OCI-LY3 (cell line): ENCODE results near the gene PRR23E.

Experiments
- H2AFZ ChIP-seq: fragments of 200-600, 300-600 bp; shearing (Covaris generic); 2 replicates; pipeline ENCODE4 v1.6.0; 2014; ENCODE audit warnings: antibody characterized with exemption, low read depth, low read length
- H3K27ac ChIP-seq: fragments of 200-600, 300-600 bp; sonication (generic); 2 replicates; pipeline ENCODE4 v1.5.1; 2014; ENCODE audit warnings: mild to moderate bottlenecking, low read length, moderate library complexity, mixed read lengths
- H3K27me3 ChIP-seq: fragments of 200-600, 300-600 bp; sonication (generic); 2 replicates; pipeline ENCODE4 v1.6.1; 2014; ENCODE audit warnings: low read depth, low read length, mixed read lengths
- H3K36me3 ChIP-seq: fragments of 200-600, 300-600 bp; sonication (generic); replicated peaks from 2 replicates; pipeline ENCODE3; 2014; ENCODE audit warnings: low read depth, low read length, mixed read lengths
- H3K4me1 ChIP-seq: fragments of 300-600, 200-600 bp; sonication (generic); 2 replicates; pipeline ENCODE4 v1.6.1; 2014; ENCODE audit warnings: low read length, mixed read lengths
- H3K4me2 ChIP-seq: fragments of 200-600, 300-600 bp; sonication (generic); 2 replicates; pipeline ENCODE4 v1.6.1; 2014; ENCODE audit warnings: low read length, mixed read lengths
- H3K4me3 ChIP-seq: fragments of 300-600, 200-600 bp; sonication (generic); 2 replicates; pipeline ENCODE4 v1.5.1; 2014; ENCODE audit warnings: antibody characterized with exemption, mild to moderate bottlenecking, low read length, moderate library complexity
- H3K79me2 ChIP-seq: fragments of 300-600, 200-600 bp; shearing (Covaris generic); 2 replicates; pipeline ENCODE4 v1.6.1; 2014; ENCODE audit warnings: mild to moderate bottlenecking, low read length, mixed read lengths
- H3K9ac ChIP-seq: fragments of 300-600, 200-600 bp; shearing (Covaris generic); 2 replicates; pipeline ENCODE4 v1.6.0; 2014; ENCODE audit warnings: mild to moderate bottlenecking, low read length, moderate library complexity
- H3K9me3 ChIP-seq: fragments of 200-600, 300-600 bp; shearing (Covaris generic); 2 replicates; pipeline ENCODE4 v1.6.1; 2014; ENCODE audit warnings: low read length, mixed read lengths; ENCODE audit not compliant: insufficient read depth
- H4K20me1 ChIP-seq: fragments of 200-600, 300-600 bp; sonication (generic); 2 replicates; pipeline ENCODE4 v1.6.1; 2016; ENCODE audit warnings: low read length, mixed read lengths; ENCODE audit not compliant: insufficient read depth
- CTCF ChIP-seq: fragments of 200-600, 300-600 bp; sonication (generic); IDR thresholded peaks from 2 replicates; pipeline ENCODE4 v1.5.1; 2014; ENCODE audit warnings: antibody characterized with exemption, low read length, low read depth
- EZH2phosphoT487 ChIP-seq: fragments of 200-600 bp; shearing (Covaris generic); IDR thresholded peaks from 2 replicates; pipeline ENCODE4 v1.6.1; 2018; ENCODE audit warnings: antibody characterized with exemption, mixed run types, low read depth

Gene PRR23E

GRCh38 chr3:127161973-127162579, 30.9 kb upstream of the PRR23E start:
- Histone ChIP-seq H2AFZ (no peak overlapping the region), H3K4me2 (no peak overlapping the region), H3K27me3 (peaks cover 8% of the 10 kb centered on the region; the same call in 1 of the 2 replicates), H3K4me3 (no peak overlapping the region), H3K4me1 (peaks cover under 1% of the 10 kb centered on the region; the same call in 1 of the 2 replicates), H3K9ac (no peak overlapping the region), H4K20me1 (no peaks in the 10 kb centered on the region), H3K27ac (no peak overlapping the region), H3K79me2 (no peaks in the 10 kb centered on the region), H3K9me3 (no peaks in the 10 kb centered on the region), H3K36me3 (no peaks in the 10 kb centered on the region)
- TF ChIP-seq CTCF (no peak), EZH2phosphoT487 (no peak)

GRCh38 chr3:127162947-127163645, 29.8 kb upstream of the PRR23E start:
- H4K20me1 ChIP-seq, result no peaks in the 10 kb centered on the region
- H3K36me3 ChIP-seq, result no peaks in the 10 kb centered on the region
- H3K9ac ChIP-seq, result no peak overlapping the region
- TF ChIP-seq EZH2phosphoT487, result no peak
- no peak for TF ChIP-seq CTCF
- no peak overlapping the region for H2AFZ ChIP-seq
- no peaks in the 10 kb centered on the region for H3K79me2 ChIP-seq
- no peak overlapping the region for H3K27ac ChIP-seq
- no peak overlapping the region for H3K4me3 ChIP-seq
- H3K27me3 ChIP-seq, result peaks cover 17% of the 10 kb centered on the region; the same call in 1 of the 2 replicates
- H3K9me3 ChIP-seq, result no peaks in the 10 kb centered on the region
- H3K4me1 ChIP-seq, result peaks cover 6% of the 10 kb centered on the region
- H3K4me2 ChIP-seq, result no peak overlapping the region

- Histone ChIP-seq H2AFZ (no peak overlapping the region), H3K27me3 (peaks cover 30% of the 10 kb centered on the region; the same call in 1 of the 2 replicates), H3K9me3 (no peaks in the 10 kb centered on the region), H4K20me1 (no peaks in the 10 kb centered on the region), H3K4me3 (no peak overlapping the region), H3K4me2 (no peak overlapping the region), H3K27ac (no peak overlapping the region), H3K79me2 (no peaks in the 10 kb centered on the region), H3K9ac (no peak overlapping the region), H3K4me1 (peaks cover 6% of the 10 kb centered on the region), H3K36me3 (no peaks in the 10 kb centered on the region)
- TF ChIP-seq EZH2phosphoT487, result no peak
- TF ChIP-seq CTCF, result no peak
Observed at GRCh38 chr3:127164615-127165014, 28.3 kb upstream of the PRR23E start.

- H2AFZ ChIP-seq, result no peak overlapping the region
- H3K36me3 ChIP-seq, result no peaks in the 10 kb centered on the region
- no peaks in the 10 kb centered on the region for H4K20me1 ChIP-seq
- TF ChIP-seq CTCF (no peak), EZH2phosphoT487 (no peak)
- H3K4me1 ChIP-seq, result peaks cover 6% of the 10 kb centered on the region
- no peak overlapping the region for H3K4me3 ChIP-seq
- no peak overlapping the region for H3K9ac ChIP-seq
- H3K4me2 ChIP-seq, result no peak overlapping the region
- H3K79me2 ChIP-seq, result no peaks in the 10 kb centered on the region
- H3K27ac ChIP-seq, result no peak overlapping the region
- no peaks in the 10 kb centered on the region for H3K9me3 ChIP-seq
- H3K27me3 ChIP-seq, result peaks cover 34% of the 10 kb centered on the region; the same call in 1 of the 2 replicates
Observed at GRCh38 chr3:127165036-127165435, 27.9 kb upstream of the PRR23E start.
